Aorta (tissue), 5 donors: ENCODE results near the gene S100A7. TPM values are rescaled to one million over a fixed set of nuclear protein-coding genes. Genes with fewer than 3 reads are reported as not detected.

Experiments used
- ATAC-seq: fragments of 200-7000 bp; cut with Tn5 transposase; one replicate; pipeline ENCODE4 v1.9.1; 2022; ENCODE audit warnings: moderate library complexity; ENCODE audit not compliant: low FRiP score
- DNase-seq, 2 donors: peaks; one replicate each; pipeline ENCODE4 v3.0.0-alpha.2; 2020
- H3K27ac ChIP-seq, 2 donors: one replicate each; pipeline ENCODE4 v1.5.1; 2013; ENCODE audit warnings: low read length in 2 of 2, mild to moderate bottlenecking in 2 of 2, moderate library complexity in 2 of 2, control low read depth in 1 of 2, inconsistent platforms in 1 of 2, low read depth in 1 of 2
- H3K27me3 ChIP-seq, 2 donors: one replicate each; pipeline ENCODE4 v1.6.1; 2013; ENCODE audit warnings: control low read depth in 1 of 2, low read length in 1 of 2, mild to moderate bottlenecking in 1 of 2, moderate library complexity in 1 of 2; ENCODE audit not compliant: insufficient read depth in 2 of 2, control insufficient read depth in 1 of 2
- H3K36me3 ChIP-seq, 2 donors: one replicate each; pipeline ENCODE4 v1.6.1; 2013; ENCODE audit warnings: control low read depth in 1 of 2, low read length in 1 of 2, mild to moderate bottlenecking in 1 of 2; ENCODE audit not compliant: insufficient read depth in 2 of 2, control insufficient read depth in 1 of 2
- H3K4me1 ChIP-seq, 2 donors: one replicate each; pipeline ENCODE4 v1.6.1; 2013; ENCODE audit warnings: low read length in 2 of 2, control low read depth in 1 of 2, mild to moderate bottlenecking in 1 of 2, moderate library complexity in 1 of 2; ENCODE audit not compliant: insufficient read depth in 2 of 2, control insufficient read depth in 1 of 2
- H3K4me3 ChIP-seq, 2 donors: one replicate each; pipeline ENCODE4 v1.5.1; 2013; ENCODE audit warnings: low read length in 2 of 2, control low read depth in 1 of 2, mild to moderate bottlenecking in 1 of 2
- H3K9me3 ChIP-seq: one replicate; pipeline ENCODE4 v1.6.1; 2013; ENCODE audit warnings: mild to moderate bottlenecking, low read length; ENCODE audit not compliant: control insufficient read depth
- WGBS, 2 donors: extraction: QIAGEN DNeasy Blood & Tissue Kit; methylation state at CpG; one replicate each; pipeline ENCODE4 v1.1.7; 2013; 5-methylcytosine and 5-hydroxymethylcytosine counted together
- intact Hi-C, 2 donors: fragments of 100-400 bp; cut with DNase I; formaldehyde crosslinking; loops; one replicate each; pipeline versions ENCODE4 v1.14.2 to v1.15.0; 2022
- polyA plus RNA-seq, 2 donors: library from polyadenylated mRNA; stranded (reverse); fragments of 200-250 nt; gene quantifications; one replicate each; pipeline ENCODE4 v1.2.3, GENCODE V29; 2013
- total RNA-seq, 2 donors: library from RNA; stranded (reverse); fragmentation: NEBNext Ultra II Directional; extraction: Animal tissue kit (Norgen Biotek cat#: 25700); gene quantifications; one replicate each; pipeline ENCODE4 v1.2.1, GENCODE V29; 2021
- donor health status: healthy with polysubstance abuse.
- donor health status: Bipolar disorder and iron deficiency.
- donor health status: DM: no; HTN: no; CAD: no.
- donor health status: DM: no; HTN: no; CAD: no.
- donor health status: DM: yes; HTN: yes; CAD: no.

Gene S100A7
- total and polyA plus RNA-seq, 4 donors = not detected

DNA sequence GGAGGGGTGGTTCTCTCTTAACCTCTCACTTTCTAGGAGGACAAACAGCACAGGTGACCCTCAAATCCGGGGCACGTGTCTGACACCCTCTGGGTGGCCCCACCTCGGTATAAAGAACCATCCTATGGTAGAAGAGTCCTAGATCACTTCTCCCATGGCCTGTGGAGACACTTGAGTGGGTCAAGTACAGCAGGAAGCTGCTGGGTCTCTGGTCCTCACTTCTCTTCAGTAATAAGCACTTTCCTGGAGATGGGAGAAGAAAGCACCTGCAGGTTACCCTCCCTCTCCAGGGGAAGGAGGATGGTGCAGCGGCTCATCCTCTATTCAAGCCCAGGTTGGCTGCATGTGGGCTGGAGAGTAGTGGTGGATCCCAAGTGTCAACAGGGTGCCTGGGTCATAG is 17.0 kb downstream of the S100A7 start:
- no peak for ATAC-seq
- no peak for DNase-seq
- H3K36me3 ChIP-seq = no peaks in the 10 kb centered on the region
- WGBS, 2 donors = 56 to 65% methylated on average over 4 of the region's 4 CpGs
- no peak overlapping the region for H3K27ac ChIP-seq
- no peak overlapping the region for H3K4me3 ChIP-seq
- H3K9me3 ChIP-seq = peaks cover 2% of the 10 kb centered on the region
- H3K27me3 ChIP-seq = no peaks in the 10 kb centered on the region
- intact Hi-C loops = no loop called here
- H3K4me1 ChIP-seq = no peaks in the 10 kb centered on the region

DNA sequence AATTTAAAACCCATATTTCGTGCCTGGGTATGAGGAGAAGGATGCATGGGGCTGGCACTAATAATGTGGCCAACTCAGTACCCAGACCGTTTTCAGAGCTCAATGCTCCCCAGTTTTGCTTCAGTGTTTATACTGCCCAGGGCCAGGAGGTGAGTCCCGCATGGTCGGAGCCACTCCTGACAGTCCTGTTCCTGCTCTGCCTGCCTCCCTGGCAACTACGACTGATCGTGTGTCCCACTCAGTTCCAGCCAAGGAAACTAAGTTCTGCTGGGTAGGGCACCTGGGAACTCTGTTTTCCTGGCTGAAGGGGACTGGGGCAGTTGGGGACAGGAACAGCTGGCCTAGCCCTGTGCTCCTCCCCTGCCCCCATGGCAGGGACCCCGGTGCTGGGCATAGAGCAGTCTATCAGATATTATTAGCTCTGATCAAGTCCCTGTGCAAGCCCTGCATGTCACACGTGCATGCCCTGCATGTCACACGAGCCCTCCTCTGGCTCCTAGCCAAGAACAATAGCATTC is 19.2 kb downstream of the S100A7 start:
- H3K27me3 ChIP-seq = no peaks in the 10 kb centered on the region
- no peak overlapping the region for H3K27ac ChIP-seq
- WGBS, 2 donors = 36 to 46% methylated on average over 9 of the region's 9 CpGs
- intact Hi-C loops = no loop called here
- H3K4me1 ChIP-seq = no peaks in the 10 kb centered on the region
- H3K36me3 ChIP-seq = no peaks in the 10 kb centered on the region
- no peak for ATAC-seq
- H3K4me3 ChIP-seq = no peak overlapping the region
- H3K9me3 ChIP-seq = peaks cover 2% of the 10 kb centered on the region
- no peak for DNase-seq

DNA sequence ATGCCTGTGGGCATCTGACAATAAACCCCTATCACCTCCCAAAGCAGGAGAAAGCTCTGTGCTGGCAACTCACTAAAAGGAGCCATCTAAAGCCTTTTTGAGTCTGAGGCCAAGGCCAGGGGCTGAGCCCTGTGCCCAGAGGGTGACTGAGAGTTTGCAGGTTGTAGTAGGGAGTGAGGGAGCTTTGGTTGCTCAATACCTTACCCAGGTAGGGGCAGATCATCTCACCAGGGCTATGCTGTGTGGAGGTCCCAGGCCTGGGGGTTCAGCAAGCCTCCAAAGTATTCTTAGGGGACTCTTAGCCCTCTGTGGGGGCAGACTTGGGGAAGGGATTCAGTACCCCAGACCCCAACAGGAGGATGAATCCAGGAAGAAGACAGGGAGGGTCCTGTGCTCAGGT is 21.2 kb downstream of the S100A7 start:
- ATAC-seq (no peak), DNase-seq (no peak)
- Histone ChIP-seq H3K27ac (no peak overlapping the region), H3K4me1 (no peaks in the 10 kb centered on the region), H3K27me3 (no peaks in the 10 kb centered on the region), H3K36me3 (no peaks in the 10 kb centered on the region), H3K9me3 (peaks cover 2% of the 10 kb centered on the region), H3K4me3 (no peak overlapping the region)
- intact Hi-C loops = no loop called here

DNA sequence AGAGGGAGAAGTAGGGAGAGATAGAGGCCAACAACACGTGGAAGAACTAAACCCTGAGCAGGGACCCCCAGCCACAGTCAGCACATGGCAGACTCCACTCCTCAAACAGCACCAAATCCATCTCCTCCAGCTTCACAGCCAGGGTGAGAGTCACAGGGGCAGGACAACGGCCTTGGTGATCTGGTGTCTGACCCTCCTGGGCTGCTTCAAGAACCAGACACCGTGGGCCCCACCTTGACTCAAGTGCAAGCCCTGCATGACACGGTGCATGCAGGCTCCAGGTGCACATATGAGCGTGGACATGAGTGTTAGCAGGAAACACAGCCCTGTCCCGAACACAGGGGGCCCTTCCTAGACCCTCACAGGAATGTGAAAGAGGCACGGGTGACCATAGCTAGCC is 21.9 kb downstream of the S100A7 start:
- H3K27me3 ChIP-seq = no peaks in the 10 kb centered on the region
- intact Hi-C loops = no loop called here
- no peak for ATAC-seq
- H3K27ac ChIP-seq = no peak overlapping the region
- peaks cover 2% of the 10 kb centered on the region for H3K9me3 ChIP-seq
- 71 to 83% methylated on average over 7 of the region's 7 CpGs for WGBS, 2 donors
- DNase-seq = no peak
- no peaks in the 10 kb centered on the region for H3K36me3 ChIP-seq
- H3K4me1 ChIP-seq = no peaks in the 10 kb centered on the region
- H3K4me3 ChIP-seq = no peak overlapping the region

DNA sequence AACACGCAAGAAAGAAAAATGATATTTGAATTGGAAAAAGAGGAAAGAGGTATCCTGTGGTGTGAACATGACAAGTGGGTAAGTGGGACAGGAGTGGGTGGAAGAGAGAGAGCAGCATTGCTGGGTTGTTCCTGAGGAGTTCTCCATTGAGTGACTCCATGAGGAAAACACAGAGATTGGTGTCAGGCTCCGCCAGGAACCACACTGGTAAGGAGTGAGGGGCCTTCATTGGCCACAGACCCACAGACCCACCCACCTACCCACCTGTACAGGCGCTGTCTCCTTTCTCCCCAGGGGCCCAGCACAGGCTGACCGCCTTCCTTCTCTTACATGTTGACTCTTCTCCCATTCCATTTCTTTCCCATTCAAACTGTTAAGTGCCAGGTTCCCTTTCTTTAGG is 23.2 kb downstream of the S100A7 start:
- Histone ChIP-seq H3K4me1 (no peaks in the 10 kb centered on the region), H3K36me3 (no peaks in the 10 kb centered on the region), H3K27ac (no peak overlapping the region), H3K4me3 (no peak overlapping the region), H3K9me3 (no peaks in the 10 kb centered on the region), H3K27me3 (no peaks in the 10 kb centered on the region)
- ATAC-seq (no peak), DNase-seq (no peak)
- intact Hi-C loops = no loop called here
- WGBS, 2 donors = 90 to 93% methylated on average over 4 of the region's 4 CpGs

DNA sequence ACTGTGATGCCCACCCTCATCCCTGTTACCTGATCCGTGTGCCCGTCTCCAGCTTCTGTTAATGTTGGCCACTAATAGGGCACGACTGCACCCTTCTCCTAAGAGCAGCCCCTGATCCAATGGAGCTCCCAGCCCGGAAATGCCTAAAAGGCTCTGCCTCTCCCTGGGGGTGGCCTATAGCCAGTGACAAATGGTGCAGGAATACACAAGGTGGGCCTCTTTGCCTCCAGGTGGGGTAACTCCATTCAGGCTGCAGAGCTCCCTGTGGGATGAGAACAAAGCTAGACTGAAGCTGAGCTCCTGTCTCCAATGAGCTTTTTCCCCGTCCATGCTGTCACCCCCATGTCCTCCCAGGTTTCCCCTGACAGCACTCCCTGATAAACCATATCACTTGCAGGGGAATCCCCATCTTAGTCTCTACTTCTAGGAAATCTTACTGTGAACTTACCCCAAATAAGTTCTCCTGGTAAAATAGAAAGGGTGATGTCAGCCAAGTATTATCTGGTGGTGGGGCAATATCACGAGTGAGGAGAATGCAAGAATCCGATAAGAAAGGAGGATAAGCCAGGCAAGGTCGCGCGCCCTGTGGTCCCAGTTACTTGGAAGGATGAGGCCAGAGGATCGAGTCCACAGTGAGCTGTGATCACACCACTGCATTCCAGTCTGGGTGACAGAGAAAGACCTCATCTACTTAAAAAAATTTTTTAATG is 25.6 kb downstream of the S100A7 start:
- Histone ChIP-seq H3K27ac (no peak overlapping the region), H3K4me1 (no peaks in the 10 kb centered on the region), H3K9me3 (no peaks in the 10 kb centered on the region), H3K4me3 (no peak overlapping the region), H3K27me3 (no peaks in the 10 kb centered on the region), H3K36me3 (no peaks in the 10 kb centered on the region)
- ATAC-seq = no peak
- intact Hi-C loops = no loop called here
- no peak for DNase-seq
- 79 to 80% methylated on average over 11 of the region's 11 CpGs for WGBS, 2 donors

DNA sequence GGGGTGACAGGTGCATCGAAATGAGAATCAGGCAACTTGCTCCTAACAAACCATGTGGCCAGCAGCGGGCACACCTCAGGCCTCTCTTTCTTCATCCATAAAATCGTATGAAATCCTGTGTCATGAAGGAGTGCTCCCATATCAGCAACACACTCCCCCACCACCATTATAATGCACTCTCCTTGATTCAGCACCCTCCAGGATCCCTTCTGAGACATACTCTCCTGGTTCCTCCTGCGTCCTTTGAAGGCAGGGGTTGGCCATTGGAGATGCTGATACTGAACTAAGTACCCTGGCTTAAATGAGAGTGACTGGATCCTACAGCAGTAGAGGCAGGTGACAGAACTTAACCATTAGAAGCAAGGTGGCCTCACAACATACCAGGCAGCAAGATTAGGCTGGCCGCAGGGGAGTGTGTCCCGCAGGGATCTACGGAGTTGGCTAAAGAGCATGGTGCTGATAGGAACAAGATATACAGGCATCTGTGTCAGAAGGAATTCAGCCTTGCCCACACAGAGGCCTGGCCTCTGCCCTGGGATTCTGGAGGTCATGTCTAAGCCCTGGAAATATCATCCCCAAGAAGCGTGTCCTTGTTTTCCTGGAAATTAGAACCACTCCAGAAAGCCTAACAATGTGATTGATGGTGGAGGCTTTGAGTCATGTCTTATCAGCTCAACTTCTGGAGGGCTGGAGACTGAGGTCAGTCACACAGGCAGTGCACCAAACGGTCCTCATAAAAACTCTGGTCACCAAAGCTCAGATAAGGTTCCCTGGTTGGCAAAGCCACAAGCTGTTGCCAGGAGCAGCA is 27.4 kb downstream of the S100A7 start:
- Histone ChIP-seq H3K27me3 (no peaks in the 10 kb centered on the region), H3K4me3 (no peak overlapping the region), H3K9me3 (no peaks in the 10 kb centered on the region), H3K27ac (no peak overlapping the region), H3K4me1 (no peaks in the 10 kb centered on the region), H3K36me3 (no peaks in the 10 kb centered on the region)
- DNase-seq = no peak
- intact Hi-C loops = no loop called here
- no peak for ATAC-seq
- WGBS, 2 donors = 61 to 66% methylated on average over 9 of the region's 9 CpGs

DNA sequence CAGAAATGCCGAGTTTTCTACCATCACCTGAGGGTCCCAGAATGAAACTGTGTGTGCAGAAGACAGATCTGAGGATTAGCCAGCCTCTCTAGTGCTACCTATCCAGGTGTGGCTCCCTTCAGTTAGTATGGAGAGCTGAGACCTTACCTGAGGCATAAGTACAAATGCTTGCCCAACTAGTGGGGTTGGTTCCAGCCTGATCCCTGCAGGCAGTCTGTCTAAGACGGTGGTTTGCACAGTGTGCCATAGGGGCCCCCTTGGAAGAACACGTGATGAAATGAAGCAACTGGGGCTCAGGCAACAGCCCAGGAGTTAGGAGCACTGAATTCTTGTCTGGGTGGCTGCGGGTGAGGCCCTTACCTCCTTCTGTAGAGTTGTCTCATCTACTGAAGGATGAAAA is 28.5 kb downstream of the S100A7 start:
- H3K27me3 ChIP-seq = no peaks in the 10 kb centered on the region
- DNase-seq (no peak), ATAC-seq (no peak)
- no peaks in the 10 kb centered on the region for H3K4me1 ChIP-seq
- no peaks in the 10 kb centered on the region for H3K9me3 ChIP-seq
- no peak overlapping the region for H3K4me3 ChIP-seq
- H3K36me3 ChIP-seq = no peaks in the 10 kb centered on the region
- H3K27ac ChIP-seq = no peak overlapping the region
- WGBS, 2 donors = 81 to 82% methylated on average over 4 of the region's 4 CpGs
- intact Hi-C loops = no loop called here

DNA sequence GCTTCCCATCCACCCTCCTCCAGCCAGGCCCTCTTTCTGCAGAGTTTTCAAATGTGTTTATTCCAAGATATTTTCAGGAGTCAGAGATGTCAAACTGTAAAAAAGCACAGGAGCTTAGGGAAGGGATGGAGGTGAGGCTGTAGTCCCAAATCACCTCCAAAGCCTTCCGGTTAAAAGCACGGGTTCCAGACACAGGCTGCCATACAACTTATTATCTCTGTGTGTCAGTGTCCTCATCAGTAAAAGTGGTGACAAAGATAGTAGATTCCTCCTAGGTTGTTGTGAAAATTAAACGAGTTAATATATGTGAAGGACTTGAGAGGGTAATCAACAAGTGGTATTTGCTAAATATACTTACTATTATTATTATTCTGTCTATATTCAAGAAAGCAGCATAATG is 29.0 kb downstream of the S100A7 start:
- ATAC-seq = no peak
- no peaks in the 10 kb centered on the region for H3K4me1 ChIP-seq
- no peak overlapping the region for H3K4me3 ChIP-seq
- intact Hi-C loops = no loop called here
- 80% methylated on average over 3 of the region's 3 CpGs for WGBS, 2 donors
- no peaks in the 10 kb centered on the region for H3K9me3 ChIP-seq
- H3K27ac ChIP-seq = no peak overlapping the region
- H3K36me3 ChIP-seq = no peaks in the 10 kb centered on the region
- DNase-seq = no peak
- H3K27me3 ChIP-seq = no peaks in the 10 kb centered on the region
